ES-I3 (cell line): Measurements from ENCODE around the gene LTK.

Experiments
- H3K36me3 ChIP-seq: 2 replicates; pipeline ENCODE4 v1.6.1; 2013; ENCODE audit warnings: mild to moderate bottlenecking, low read length, control low read depth, moderate library complexity; ENCODE audit not compliant: insufficient read depth
- H3K4me1 ChIP-seq: 2 replicates; pipeline ENCODE4 v1.6.1; 2013; ENCODE audit warnings: mild to moderate bottlenecking, control low read depth, low read length; ENCODE audit not compliant: insufficient read depth
- H3K9ac ChIP-seq: 2 replicates; pipeline ENCODE4 v1.6.1; 2013; ENCODE audit warnings: low read depth, mild to moderate bottlenecking, low read length, moderate library complexity
- H3K9me3 ChIP-seq: 2 replicates; pipeline ENCODE4 v1.6.1; 2013; ENCODE audit warnings: mild to moderate bottlenecking, low read length, moderate library complexity; ENCODE audit not compliant: control insufficient read depth, insufficient read depth

The LTK gene

DNA sequence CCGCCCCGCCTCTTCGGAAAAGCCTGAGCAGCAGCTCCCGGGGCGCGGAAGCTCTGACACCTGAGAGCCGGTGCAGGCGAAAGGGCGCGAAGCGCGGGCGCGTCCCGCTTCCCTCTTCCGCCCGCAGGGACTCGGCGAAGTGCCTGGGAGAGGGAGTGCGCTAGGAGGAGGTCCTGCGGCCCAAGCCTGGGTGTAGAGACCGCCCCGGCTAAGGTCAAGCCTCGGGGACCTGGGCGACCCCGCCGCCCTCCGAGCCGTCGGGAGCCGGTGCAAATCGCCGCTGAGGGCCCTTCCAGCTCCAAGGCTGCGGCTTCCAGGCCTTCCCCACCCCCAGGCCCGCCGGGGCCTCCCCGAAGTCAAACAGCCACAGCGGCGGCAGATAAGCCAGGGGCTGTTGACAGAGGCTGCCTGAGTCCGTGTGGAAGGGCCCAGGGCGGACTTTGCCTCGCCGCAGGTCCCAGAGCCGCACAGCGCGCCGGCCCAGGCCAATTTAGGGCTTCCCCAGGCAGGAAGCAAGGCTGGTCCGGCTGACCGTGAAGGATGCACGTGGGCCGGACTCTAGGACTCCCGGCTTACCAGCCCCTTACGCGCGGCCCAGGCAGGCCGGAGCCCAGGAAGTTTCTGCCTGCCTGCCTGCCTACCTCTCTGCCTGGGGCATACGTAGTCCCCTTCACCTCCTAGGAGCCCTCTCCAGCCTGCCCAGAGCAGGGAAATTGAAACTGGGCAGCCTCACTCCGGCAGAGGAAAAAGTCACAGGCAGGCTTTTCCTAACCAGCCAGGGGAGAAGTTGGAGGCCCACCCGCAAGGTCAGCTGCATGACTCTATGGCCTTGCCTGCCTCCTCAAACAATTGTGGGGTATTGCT lies 17.7 kb downstream of the LTK start:
- Histone ChIP-seq H3K36me3 (no peaks in the 10 kb centered on the region), H3K9me3 (no peaks in the 10 kb centered on the region), H3K4me1 (no peaks in the 10 kb centered on the region; the same call in 1 of the 2 replicates), H3K9ac (peak overlapping the region; percentile 56; the same call in 1 of the 2 replicates)

GRCh38 chr15:41494922-41495735 lies 18.5 kb downstream of the LTK start:
- Histone ChIP-seq H3K4me1 (no peaks in the 10 kb centered on the region; the same call in 1 of the 2 replicates), H3K9me3 (no peaks in the 10 kb centered on the region), H3K9ac (peak overlapping the region; percentile 56; the same call in 1 of the 2 replicates), H3K36me3 (no peaks in the 10 kb centered on the region)

DNA sequence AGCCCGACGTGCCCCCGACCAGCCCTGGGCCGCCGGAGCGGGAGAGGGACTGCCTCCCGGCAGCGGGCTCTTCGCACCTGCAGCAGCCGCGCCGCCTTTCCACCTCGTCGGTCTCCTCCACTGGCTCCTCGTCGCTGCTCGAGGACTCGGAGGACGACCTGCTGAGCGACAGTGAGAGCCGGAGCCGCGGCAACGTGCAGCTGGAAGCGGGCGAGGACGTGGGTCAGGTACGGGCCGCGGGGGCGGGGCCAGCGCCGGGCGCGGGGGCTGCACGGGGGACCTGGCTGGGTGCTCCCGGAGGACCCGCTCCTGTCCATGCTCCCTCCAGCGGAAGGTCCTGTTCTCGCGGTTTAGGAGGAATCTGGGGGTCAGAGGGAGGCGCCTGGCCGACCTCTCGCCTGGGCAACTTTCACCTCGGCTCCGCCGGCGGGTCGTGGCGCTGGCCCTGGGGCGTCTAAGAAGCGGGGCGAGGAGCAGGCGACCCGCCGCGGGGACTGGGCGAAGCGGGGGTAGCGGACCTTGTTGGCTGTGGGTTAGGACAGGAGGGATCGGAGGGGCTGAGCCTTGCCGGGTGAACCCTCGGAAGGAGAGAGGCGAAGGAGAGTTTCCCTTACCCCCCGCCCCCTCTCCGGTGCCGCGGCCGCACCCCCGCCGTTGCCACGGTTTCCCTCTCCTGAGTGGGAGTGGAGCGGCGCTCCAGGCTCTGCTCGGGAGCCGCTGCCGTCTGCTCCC lies 19.3 kb downstream of the LTK start:
- Histone ChIP-seq H3K4me1 (no peaks in the 10 kb centered on the region; the same call in 1 of the 2 replicates), H3K9ac (peak overlapping the region; percentile 56; the same call in 1 of the 2 replicates), H3K36me3 (no peaks in the 10 kb centered on the region), H3K9me3 (no peaks in the 10 kb centered on the region)

DNA sequence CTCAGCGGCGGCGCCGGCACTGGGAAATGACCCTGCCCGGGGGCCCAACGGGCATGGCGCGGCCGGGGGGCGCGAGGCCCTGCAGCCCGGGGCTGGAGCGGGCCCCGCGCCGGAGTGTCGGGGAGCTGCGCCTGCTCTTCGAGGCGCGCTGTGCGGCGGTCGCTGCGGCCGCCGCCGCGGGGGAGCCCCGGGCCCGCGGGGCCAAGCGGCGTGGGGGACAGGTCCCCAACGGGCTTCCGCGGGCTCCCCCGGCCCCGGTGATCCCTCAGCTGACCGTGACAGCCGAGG lies 19.8 kb downstream of the LTK start:
- H3K36me3 ChIP-seq, result no peaks in the 10 kb centered on the region
- H3K9me3 ChIP-seq, result no peaks in the 10 kb centered on the region
- H3K4me1 ChIP-seq, result no peaks in the 10 kb centered on the region; the same call in 1 of the 2 replicates
- H3K9ac ChIP-seq, result peak overlapping the region; percentile 56; the same call in 1 of the 2 replicates

DNA sequence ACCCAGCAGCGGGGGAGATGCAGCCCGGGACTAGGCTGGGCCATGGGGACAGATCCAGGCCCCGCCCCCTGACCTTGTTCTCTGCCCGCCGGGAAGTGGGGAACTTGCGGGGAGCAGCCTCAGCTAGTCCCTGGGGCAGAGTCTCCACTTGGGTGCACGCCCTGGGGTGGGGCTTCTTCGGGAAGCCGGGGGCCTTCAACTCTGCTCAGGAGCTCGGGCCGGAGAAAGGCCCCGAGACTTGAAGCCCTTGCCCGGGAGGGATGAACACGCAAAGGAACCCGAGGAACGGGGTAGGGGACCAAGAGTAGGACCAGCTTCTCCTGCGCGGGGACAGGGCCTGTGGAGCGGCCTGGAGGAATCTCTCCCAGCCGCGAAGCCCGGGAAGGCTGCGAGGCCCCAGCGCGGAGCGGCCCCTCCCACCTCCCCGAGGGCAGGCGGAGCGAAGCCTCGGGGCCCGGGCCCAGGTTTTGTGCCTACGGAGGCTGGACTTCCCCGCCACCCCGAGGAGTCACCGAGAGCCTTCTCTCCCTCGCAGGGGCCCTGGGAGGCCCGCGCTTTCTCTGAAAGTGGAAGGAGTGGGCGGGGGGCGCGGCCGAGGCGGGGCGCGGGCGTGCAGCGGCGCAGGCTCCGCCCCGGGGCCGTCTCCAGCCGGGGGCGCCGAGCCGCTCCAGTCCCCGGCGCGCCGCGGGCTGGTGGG lies 20.3 kb downstream of the LTK start, which contains the start of gene ITPKA:
Gene ITPKA, plus strand, starts transcription at position 670 of the 697 bp plus-strand sequence. CDS start 54 bp downstream, outside the sequence.
- Histone ChIP-seq H3K36me3 (no peaks in the 10 kb centered on the region), H3K9ac (peak within 1 kb of the TSS; percentile 56), H3K4me1 (no peaks in the 10 kb centered on the region; the same call in 1 of the 2 replicates)

GRCh38 chr15:41492597-41493204 lies 20.9 kb downstream of the LTK start:
- Histone ChIP-seq H3K36me3 (no peaks in the 10 kb centered on the region), H3K4me1 (no peaks in the 10 kb centered on the region; the same call in 1 of the 2 replicates), H3K9me3 (no peaks in the 10 kb centered on the region), H3K9ac (peak overlapping the region; percentile 56; the same call in 1 of the 2 replicates)

More for the DNA sequence above, 20.3 kb downstream of the LTK start, which contains the start of gene ITPKA:
- H3K9me3 ChIP-seq, result no peaks in the 10 kb centered on the region

DNA sequence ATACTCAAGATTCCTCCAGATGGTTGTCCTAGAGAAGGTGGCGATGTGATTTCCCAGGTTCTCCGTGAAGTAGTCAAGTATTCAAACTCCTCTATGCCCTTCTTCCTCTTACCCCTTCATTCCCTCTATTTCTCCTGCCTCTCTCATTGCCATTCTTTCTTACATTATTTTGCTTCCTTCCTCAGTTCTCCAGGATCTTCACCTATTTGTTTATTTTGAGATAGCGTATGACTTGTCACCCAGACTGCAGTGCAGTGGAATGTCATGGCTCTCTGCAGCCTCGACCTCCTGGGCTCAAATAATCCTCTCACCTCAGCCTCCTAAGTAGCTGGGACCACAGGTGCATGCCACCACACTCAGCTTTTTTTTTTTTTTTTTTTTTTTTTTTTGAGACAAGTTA lies 21.7 kb downstream of the LTK start:
- H3K9ac ChIP-seq, result no peak overlapping the region
- H3K4me1 ChIP-seq, result no peaks in the 10 kb centered on the region; the same call in 1 of the 2 replicates

DNA sequence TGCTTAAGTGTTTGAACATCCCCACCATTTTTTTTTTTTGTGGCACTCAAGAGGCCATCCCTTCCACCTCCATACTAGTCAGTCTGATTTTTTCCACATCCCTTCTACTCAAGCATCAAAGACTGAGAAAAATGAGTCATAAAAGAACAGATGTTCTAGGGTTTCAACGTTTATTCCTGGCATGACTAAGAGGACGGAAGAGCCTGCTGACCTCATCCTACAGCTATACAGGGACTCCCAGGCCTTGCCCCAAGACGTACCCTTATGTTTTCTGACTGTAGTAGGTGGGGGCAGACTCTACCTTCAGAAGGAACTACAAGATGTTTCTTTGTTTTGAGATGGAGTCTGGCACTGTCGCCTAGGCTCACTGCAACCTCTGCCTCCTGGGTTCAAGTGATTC lies 23.3 kb downstream of the LTK start:
- no peaks in the 10 kb centered on the region for H3K9me3 ChIP-seq
- H3K4me1 ChIP-seq, result no peaks in the 10 kb centered on the region
- no peaks in the 10 kb centered on the region for H3K36me3 ChIP-seq
- H3K9ac ChIP-seq, result no peak overlapping the region

More for the DNA sequence above, 21.7 kb downstream of the LTK start:
- Histone ChIP-seq H3K36me3 (no peaks in the 10 kb centered on the region), H3K9me3 (no peaks in the 10 kb centered on the region)

- Histone ChIP-seq H3K9ac (no peak overlapping the region), H3K36me3 (no peaks in the 10 kb centered on the region), H3K9me3 (no peaks in the 10 kb centered on the region), H3K4me1 (no peaks in the 10 kb centered on the region)
These were observed 24.0 kb downstream of the LTK start for GRCh38 chr15:41489641-41490040.

DNA sequence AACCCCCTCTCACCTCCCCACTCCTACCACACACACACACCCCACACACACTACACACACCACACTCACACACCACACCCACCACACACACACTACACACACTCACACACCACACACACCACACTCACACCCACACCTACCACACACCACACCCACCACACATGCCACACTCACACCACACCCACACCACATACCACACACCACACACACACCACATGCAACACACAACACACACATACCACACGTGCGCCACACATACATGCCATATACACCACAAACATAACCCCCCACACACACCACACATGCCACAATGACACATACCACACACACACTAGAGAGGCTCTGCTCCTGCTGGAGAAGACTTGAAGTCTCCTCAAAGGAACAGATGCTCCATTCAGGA lies 25.8 kb downstream of the LTK start:
- Histone ChIP-seq H3K4me1 (no peaks in the 10 kb centered on the region), H3K9me3 (no peaks in the 10 kb centered on the region), H3K36me3 (no peaks in the 10 kb centered on the region; the same call in 1 of the 2 replicates), H3K9ac (no peak overlapping the region)

GRCh38 chr15:41487381-41487780 lies 26.2 kb downstream of the LTK start:
- H3K4me1 ChIP-seq, result no peaks in the 10 kb centered on the region
- H3K9me3 ChIP-seq, result no peaks in the 10 kb centered on the region
- no peaks in the 10 kb centered on the region; the same call in 1 of the 2 replicates for H3K36me3 ChIP-seq

GRCh38 chr15:41486286-41486685 lies 27.3 kb downstream of the LTK start:
- Histone ChIP-seq H3K9me3 (no peaks in the 10 kb centered on the region), H3K9ac (no peak overlapping the region), H3K4me1 (no peaks in the 10 kb centered on the region), H3K36me3 (no peaks in the 10 kb centered on the region; the same call in 1 of the 2 replicates)

More at GRCh38 chr15:41487381-41487780, 26.2 kb downstream of the LTK start:
- H3K9ac ChIP-seq, result no peak overlapping the region

DNA sequence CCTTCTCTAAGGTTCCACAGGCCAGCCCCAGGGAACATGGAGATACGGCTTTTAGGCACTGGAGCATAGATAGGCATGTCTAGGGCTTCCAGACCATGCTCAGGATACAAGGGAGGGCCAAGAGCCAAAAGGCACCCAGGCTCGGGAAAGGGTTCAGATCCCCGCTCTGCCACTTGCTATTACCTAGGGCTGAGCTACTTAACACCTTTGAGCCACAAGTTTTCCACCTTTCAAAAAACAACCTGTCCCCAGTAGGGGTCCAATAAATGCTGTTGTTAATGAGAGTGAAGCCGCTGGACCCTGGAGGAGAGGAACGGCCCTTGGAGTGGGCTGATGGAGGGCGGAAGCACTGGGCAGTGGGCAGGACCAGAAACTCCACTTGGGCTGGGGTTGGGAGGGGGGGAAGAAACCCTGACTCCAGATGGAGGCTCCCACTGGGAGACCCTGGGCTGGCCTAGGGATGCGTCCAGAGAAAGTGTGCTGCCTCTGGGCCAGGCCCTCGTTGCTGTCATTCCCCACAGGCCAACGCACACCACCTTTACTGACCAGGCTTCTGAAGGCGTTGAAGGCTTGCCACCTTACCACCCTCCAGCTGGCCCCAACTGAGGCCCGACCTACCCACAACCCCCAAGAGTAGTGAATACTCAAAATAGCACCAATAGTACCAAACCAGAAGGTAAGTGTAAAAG lies 28.5 kb downstream of the LTK start:
- H3K9ac ChIP-seq, result no peak overlapping the region
- peaks cover 4% of the 10 kb centered on the region for H3K36me3 ChIP-seq
- H3K9me3 ChIP-seq, result no peaks in the 10 kb centered on the region
- H3K4me1 ChIP-seq, result no peaks in the 10 kb centered on the region
